ENCODE results near the gene C10orf90. TPM values are rescaled to one million over a fixed set of nuclear protein-coding genes. Genes with fewer than 3 reads are reported as not detected.

Gene C10orf90
- total RNA-seq, 1 experiment from 2014 or later, result 0.18 TPM

GRCh38 chr10:126565441-126565840 lies 105.1 kb downstream of the C10orf90 start:
- Histone ChIP-seq H3K9ac (ENCODE audit: low read length) (no peak overlapping the region), H3F3A (ENCODE audit: low read length, unreplicated experiment) (no peaks in the 10 kb centered on the region), H3K9me3 (ENCODE audit: low read length) (no peaks in the 10 kb centered on the region), H3K36me3 (ENCODE audit: low read depth, low read length) (no peaks in the 10 kb centered on the region), H3K27me3 (ENCODE audit: low read length) (no peaks in the 10 kb centered on the region), H3K4me1 (ENCODE audit: insufficient read depth, low read length) (peaks cover 11% of the 10 kb centered on the region), H3K4me2 (ENCODE audit: low read length) (no peak overlapping the region), H3K27ac (ENCODE audit: low read length) (no peak overlapping the region), H3K4me3 (ENCODE audit: low read length) (no peak overlapping the region), H4K20me1 (ENCODE audit: low read length) (no peaks in the 10 kb centered on the region), H3K79me2 (ENCODE audit: low read length) (no peaks in the 10 kb centered on the region), H2AFZ (ENCODE audit: low read length) (no peak overlapping the region), H3K9me2 (replicated peaks; ENCODE audit: low read length) (no peaks in the 10 kb centered on the region)
- DNase-seq (no peak), ATAC-seq (no peak)
- BruUV-seq (replicated peaks), result no TSS peak
- CTCF ChIA-PET, result no interaction called here
- POLR2A ChIA-PET (ENCODE audit: unreplicated experiment), result interaction anchor here (0.6 kb wide), 1 partner anchor 53 kb away, joined by 5 read pairs; no protein-coding TSS in a partner anchor
- TF ChIP-seq EZH2 (IDR thresholded peaks at IDR 0.05; ENCODE audit: low read length, unreplicated experiment), result no peak
- TF ChIP-seq, protein P1, sequence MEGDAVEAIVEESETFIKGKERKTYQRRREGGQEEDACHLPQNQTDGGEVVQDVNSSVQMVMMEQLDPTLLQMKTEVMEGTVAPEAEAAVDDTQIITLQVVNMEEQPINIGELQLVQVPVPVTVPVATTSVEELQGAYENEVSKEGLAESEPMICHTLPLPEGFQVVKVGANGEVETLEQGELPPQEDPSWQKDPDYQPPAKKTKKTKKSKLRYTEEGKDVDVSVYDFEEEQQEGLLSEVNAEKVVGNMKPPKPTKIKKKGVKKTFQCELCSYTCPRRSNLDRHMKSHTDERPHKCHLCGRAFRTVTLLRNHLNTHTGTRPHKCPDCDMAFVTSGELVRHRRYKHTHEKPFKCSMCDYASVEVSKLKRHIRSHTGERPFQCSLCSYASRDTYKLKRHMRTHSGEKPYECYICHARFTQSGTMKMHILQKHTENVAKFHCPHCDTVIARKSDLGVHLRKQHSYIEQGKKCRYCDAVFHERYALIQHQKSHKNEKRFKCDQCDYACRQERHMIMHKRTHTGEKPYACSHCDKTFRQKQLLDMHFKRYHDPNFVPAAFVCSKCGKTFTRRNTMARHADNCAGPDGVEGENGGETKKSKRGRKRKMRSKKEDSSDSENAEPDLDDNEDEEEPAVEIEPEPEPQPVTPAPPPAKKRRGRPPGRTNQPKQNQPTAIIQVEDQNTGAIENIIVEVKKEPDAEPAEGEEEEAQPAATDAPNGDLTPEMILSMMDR (conservative IDR thresholded peaks at IDR 0.05; ENCODE audit: low read depth, low read length), result no peak
- TF ChIP-seq EZH2phosphoT487 (IDR thresholded peaks at IDR 0.05; ENCODE audit: borderline replicate concordance, low read length), result no peak
- intact Hi-C loops (cut with micrococcal nuclease), result no loop called here

DNA sequence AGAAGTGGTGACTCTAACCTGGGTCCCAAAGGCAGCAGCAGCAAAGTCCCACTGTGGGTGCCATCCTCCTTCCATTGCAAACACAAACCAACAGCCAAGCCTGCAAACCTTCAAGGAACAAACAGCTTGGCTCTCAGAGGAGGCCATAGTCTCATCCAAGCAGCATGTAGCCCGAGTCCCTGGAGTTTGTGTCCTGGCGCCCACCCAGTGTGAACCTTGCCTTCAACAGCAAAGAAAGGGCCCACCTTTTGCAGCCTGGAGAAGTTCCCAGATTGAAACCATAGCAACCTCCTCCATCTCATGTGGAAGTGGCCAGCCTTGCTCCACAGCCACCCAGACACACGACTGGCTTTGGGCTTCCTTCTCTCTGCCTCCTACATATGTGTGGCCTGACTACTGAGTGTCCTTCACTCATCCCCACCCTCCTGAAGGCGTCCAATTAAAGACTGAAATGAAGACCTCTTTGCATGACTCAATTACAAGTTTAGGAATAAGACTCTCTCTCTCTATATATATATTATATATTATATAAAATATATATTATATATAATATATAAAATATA lies 106.1 kb downstream of the C10orf90 start:
- no peak overlapping the region for H2AFZ ChIP-seq (ENCODE audit: low read length)
- no peaks in the 10 kb centered on the region for H3K27me3 ChIP-seq (ENCODE audit: low read length)
- ATAC-seq, result no peak
- intact Hi-C loops (cut with micrococcal nuclease), result no loop called here
- no peaks in the 10 kb centered on the region for H3K79me2 ChIP-seq (ENCODE audit: low read length)
- H3F3A ChIP-seq (ENCODE audit: low read length, unreplicated experiment), result no peaks in the 10 kb centered on the region
- no peaks in the 10 kb centered on the region for H3K9me2 ChIP-seq (replicated peaks; ENCODE audit: low read length)
- no peaks in the 10 kb centered on the region for H3K9me3 ChIP-seq (ENCODE audit: low read length)
- 0 out of 2 replicates have a peak, but pooled peaks cover 3% of the 10 kb centered on the region for H3K4me1 ChIP-seq (ENCODE audit: insufficient read depth, low read length)
- H3K4me2 ChIP-seq (ENCODE audit: low read length), result no peak overlapping the region
- no TSS peak for BruUV-seq (replicated peaks)
- no peak overlapping the region for H3K9ac ChIP-seq (ENCODE audit: low read length)
- H3K27ac ChIP-seq (ENCODE audit: low read length), result no peak overlapping the region
- H3K4me3 ChIP-seq (ENCODE audit: low read length), result no peak overlapping the region
- ChIA-PET POLR2A (ENCODE audit: unreplicated experiment) (no interaction called here), CTCF (no interaction called here)
- no peaks in the 10 kb centered on the region for H3K36me3 ChIP-seq (ENCODE audit: low read depth, low read length)
- no peaks in the 10 kb centered on the region for H4K20me1 ChIP-seq (ENCODE audit: low read length)
- DNase-seq, result no peak
- TF ChIP-seq, protein P1 (conservative IDR thresholded peaks at IDR 0.05; ENCODE audit: low read depth, low read length), result no peak
- TF ChIP-seq EZH2 (IDR thresholded peaks at IDR 0.05; ENCODE audit: low read length, unreplicated experiment) (no peak), EZH2phosphoT487 (IDR thresholded peaks at IDR 0.05; ENCODE audit: borderline replicate concordance, low read length) (no peak)

- ChIA-PET CTCF (no interaction called here), POLR2A (ENCODE audit: unreplicated experiment) (no interaction called here)
- no peak overlapping the region for H2AFZ ChIP-seq (ENCODE audit: low read length)
- no peaks in the 10 kb centered on the region for H4K20me1 ChIP-seq (ENCODE audit: low read length)
- H3K79me2 ChIP-seq (ENCODE audit: low read length), result no peaks in the 10 kb centered on the region
- DNase-seq (no peak), ATAC-seq (no peak)
- no peak overlapping the region for H3K9ac ChIP-seq (ENCODE audit: low read length)
- BruUV-seq (replicated peaks), result no TSS peak
- H3K9me2 ChIP-seq (replicated peaks; ENCODE audit: low read length), result no peaks in the 10 kb centered on the region
- H3K4me2 ChIP-seq (ENCODE audit: low read length), result no peak overlapping the region
- H3K4me3 ChIP-seq (ENCODE audit: low read length), result no peak overlapping the region
- no peaks in the 10 kb centered on the region for H3F3A ChIP-seq (ENCODE audit: low read length, unreplicated experiment)
- no peaks in the 10 kb centered on the region for H3K27me3 ChIP-seq (ENCODE audit: low read length)
- TF ChIP-seq EZH2phosphoT487 (IDR thresholded peaks at IDR 0.05; ENCODE audit: borderline replicate concordance, low read length) (no peak), EZH2 (IDR thresholded peaks at IDR 0.05; ENCODE audit: low read length, unreplicated experiment) (no peak)
- TF ChIP-seq, protein P1 (conservative IDR thresholded peaks at IDR 0.05; ENCODE audit: low read depth, low read length), result no peak
- H3K4me1 ChIP-seq (ENCODE audit: insufficient read depth, low read length), result no peaks in the 10 kb centered on the region
- intact Hi-C loops (cut with micrococcal nuclease), result no loop called here
- no peak overlapping the region for H3K27ac ChIP-seq (ENCODE audit: low read length)
- H3K9me3 ChIP-seq (ENCODE audit: low read length), result no peaks in the 10 kb centered on the region
- H3K36me3 ChIP-seq (ENCODE audit: low read depth, low read length), result no peaks in the 10 kb centered on the region
Observed at GRCh38 chr10:126563361-126563760, 107.1 kb downstream of the C10orf90 start.
